Adrenal gland (tissue), 12 donors: ENCODE data around the gene VAMP3. TPM values are rescaled to one million over a fixed set of nuclear protein-coding genes. Genes with fewer than 3 reads are reported as not detected.

Source experiments
- DNase-seq, 7 donors: peaks; one replicate each; pipeline ENCODE4 v3.0.0-alpha.2; 2019 to 2020
- H3K27ac ChIP-seq, 5 donors: fragments of 200-600 bp; sonication (generic) in 4 of 5; 1 replicate in 3 of 5; 2 replicates in 2 of 5; pipeline versions ENCODE4 v1.5.1 to v1.8.0; 2016 to 2020; ENCODE audit warnings: mild to moderate bottlenecking in 1 of 5
- H3K27me3 ChIP-seq: fragments of 200-600 bp; 2 replicates; pipeline ENCODE4 v1.8.0; 2021
- H3K36me3 ChIP-seq, 2 donors: fragments of 200-600 bp; replicated peaks in 1 of 2; 1 replicate in 1 of 2; 2 replicates in 1 of 2; pipeline versions ENCODE4 v1.5.1 to v1.8.0; 2018 to 2022
- H3K4me1 ChIP-seq, 2 donors: fragments of 200-600 bp; replicated peaks in 1 of 2; 1 replicate in 1 of 2; 2 replicates in 1 of 2; pipeline versions ENCODE4 v1.5.1 to v1.8.0; 2018 to 2021
- H3K4me3 ChIP-seq, 4 donors: fragments of 200-600 bp; sonication (generic) in 3 of 4; one replicate each; pipeline ENCODE4 v1.5.1; 2016 to 2018
- H3K9me3 ChIP-seq, 3 donors: fragments of 200-600 bp; sonication (generic) in 1 of 3; replicated peaks in 1 of 3; 1 replicate in 2 of 3; 2 replicates in 1 of 3; pipeline versions ENCODE4 v1.5.1 to v1.8.0; 2016 to 2021
- POLR2A ChIP-seq, 2 donors: fragments of 450-650 bp; IDR thresholded peaks; one replicate each; pipeline ENCODE4 v1.6.1; 2017; ENCODE audit warnings: antibody characterized with exemption in 2 of 2, mild to moderate bottlenecking in 2 of 2, moderate library complexity in 1 of 2
- WGBS, 4 donors: extraction: QIAGEN DNeasy Blood & Tissue Kit in 2 of 4; methylation state at CpG; one replicate each; pipeline versions ENCODE4 v1.1.5 to v1.1.7; 2013 to 2017; 5-methylcytosine and 5-hydroxymethylcytosine counted together
- intact Hi-C, 2 donors: fragments of 100-400 bp; cut with DNase I; formaldehyde crosslinking; loops; one replicate each; pipeline versions ENCODE4 v1.14.1 to v1.15.0; 2022 to 2023
- polyA plus RNA-seq, 3 donors: library from polyadenylated mRNA; stranded (reverse); fragments of 200-250 nt in 2 of 3; fragments of 350-450 nt in 1 of 3; fragmentation: Illumina TruSeq in 1 of 3; extraction: RNeasy Lipid Tissue Mini Kit (QIAGEN cat#74804) in 1 of 3; gene quantifications; one replicate each; pipeline ENCODE4 v1.2.3, GENCODE V29; 2013 to 2014
- total RNA-seq, 9 donors: library from RNA; depleted of rRNA in 4 of 9; stranded (reverse); fragments of >200 nt in 4 of 9; fragments of 120-200 nt in 1 of 9; fragmentation: NEBNext Ultra II Directional in 1 of 9; extraction: Animal tissue kit (Norgen Biotek cat#: 25700) in 1 of 9; gene quantifications; one replicate each; pipeline versions ENCODE4 v1.1.0 to v1.2.4, GENCODE V29; 2013 to 2023
- TF ChIP-seq, protein P1 (sequence below), 6 experiments: fragments of 450-650 bp in 4 of 6; fragments of 200-600 bp in 2 of 6; sonication (generic) in 1 of 6; IDR thresholded peaks; 1 replicate in 5 of 6; 2 replicates in 1 of 6; pipeline versions ENCODE4 v1.5.1 to v1.8.0; 2016 to 2021; ENCODE audit warnings: antibody characterized with exemption in 6 of 6, mild to moderate bottlenecking in 2 of 6, moderate library complexity in 1 of 6
- donor health status: healthy with polysubstance abuse.
- donor health status: Bipolar disorder and iron deficiency.
- donor health status: DM: yes; HTN: yes; CAD: no.
- donor health status: DM: no; HTN: no; CAD: no.
- donor health status: DM: no; HTN: no; CAD: no.
- donor health status: DM: yes; HTN: yes; CAD: no.

Gene VAMP3
- total and polyA plus RNA-seq, 12 donors, result 52.0 to 186 (median 114) TPM

GRCh38 chr1:7726623-7727022, 44.5 kb upstream of the VAMP3 start:
- TF ChIP-seq, protein P1, sequence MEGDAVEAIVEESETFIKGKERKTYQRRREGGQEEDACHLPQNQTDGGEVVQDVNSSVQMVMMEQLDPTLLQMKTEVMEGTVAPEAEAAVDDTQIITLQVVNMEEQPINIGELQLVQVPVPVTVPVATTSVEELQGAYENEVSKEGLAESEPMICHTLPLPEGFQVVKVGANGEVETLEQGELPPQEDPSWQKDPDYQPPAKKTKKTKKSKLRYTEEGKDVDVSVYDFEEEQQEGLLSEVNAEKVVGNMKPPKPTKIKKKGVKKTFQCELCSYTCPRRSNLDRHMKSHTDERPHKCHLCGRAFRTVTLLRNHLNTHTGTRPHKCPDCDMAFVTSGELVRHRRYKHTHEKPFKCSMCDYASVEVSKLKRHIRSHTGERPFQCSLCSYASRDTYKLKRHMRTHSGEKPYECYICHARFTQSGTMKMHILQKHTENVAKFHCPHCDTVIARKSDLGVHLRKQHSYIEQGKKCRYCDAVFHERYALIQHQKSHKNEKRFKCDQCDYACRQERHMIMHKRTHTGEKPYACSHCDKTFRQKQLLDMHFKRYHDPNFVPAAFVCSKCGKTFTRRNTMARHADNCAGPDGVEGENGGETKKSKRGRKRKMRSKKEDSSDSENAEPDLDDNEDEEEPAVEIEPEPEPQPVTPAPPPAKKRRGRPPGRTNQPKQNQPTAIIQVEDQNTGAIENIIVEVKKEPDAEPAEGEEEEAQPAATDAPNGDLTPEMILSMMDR (IDR thresholded peaks at IDR 0.05), result no peak
- no peak for TF ChIP-seq POLR2A (IDR thresholded peaks at IDR 0.05)
- H3K36me3 ChIP-seq, result no peaks in the 10 kb centered on the region
- DNase-seq, result peak in 1 of 7 donors; percentile 22
- H3K4me1 ChIP-seq, result peaks cover 0 to 6% of the 10 kb centered on the region in 2 donors
- H3K27me3 ChIP-seq, result no peaks in the 10 kb centered on the region
- no peak overlapping the region for H3K4me3 ChIP-seq
- intact Hi-C loops, result no loop called here
- H3K27ac ChIP-seq, result no peak overlapping the region
- no peaks in the 10 kb centered on the region for H3K9me3 ChIP-seq
- WGBS, 4 donors, result 14 to 42% (median 34%) methylated on average over 7 of the region's 7 CpGs

- H3K36me3 ChIP-seq, result no peaks in the 10 kb centered on the region
- peak in 3 of 7 donors; percentile 28 to 84 (median 44) for DNase-seq
- 78 to 87% (median 81%) methylated on average over 5 to 14 of the region's 14 CpGs for WGBS, 4 donors
- no peaks in the 10 kb centered on the region for H3K9me3 ChIP-seq
- H3K27me3 ChIP-seq, result no peaks in the 10 kb centered on the region
- peak overlapping the region in 1 of 5 donors; percentile 34 for H3K27ac ChIP-seq
- no peak overlapping the region for H3K4me3 ChIP-seq
- TF ChIP-seq, protein P1 (IDR thresholded peaks at IDR 0.05), result no peak
- no peak for TF ChIP-seq POLR2A (IDR thresholded peaks at IDR 0.05)
- intact Hi-C loops, result no loop called here
- peaks cover 0 to 6% of the 10 kb centered on the region in 2 donors for H3K4me1 ChIP-seq
Observed at GRCh38 chr1:7727809-7728471, 43.2 kb upstream of the VAMP3 start.

DNA sequence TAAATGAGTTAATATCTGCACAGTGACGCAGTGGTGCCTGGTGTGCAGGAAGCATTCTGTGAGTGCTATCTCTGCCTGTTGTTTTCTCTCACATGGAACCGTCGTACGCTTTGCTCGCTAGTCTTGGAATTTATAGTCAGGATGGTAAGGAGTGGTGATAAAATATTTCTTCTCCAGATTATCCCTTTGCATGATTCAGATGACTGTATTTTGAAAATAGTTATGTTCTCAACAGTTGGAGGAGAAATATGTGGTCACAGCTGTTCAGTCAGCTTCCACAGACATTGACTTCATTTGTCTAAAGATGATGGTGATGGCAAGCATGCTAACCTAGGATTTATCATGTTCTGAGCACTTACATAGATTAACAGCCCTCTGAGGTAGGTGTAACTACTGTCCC, 41.3 kb upstream of the VAMP3 start:
- no peaks in the 10 kb centered on the region for H3K36me3 ChIP-seq
- WGBS, 4 donors, result 92 to 97% (median 93%) methylated on average over 5 of the region's 5 CpGs
- H3K9me3 ChIP-seq, result no peaks in the 10 kb centered on the region
- H3K4me3 ChIP-seq, result no peak overlapping the region
- no peaks in the 10 kb centered on the region for H3K27me3 ChIP-seq
- TF ChIP-seq POLR2A (IDR thresholded peaks at IDR 0.05), result no peak
- TF ChIP-seq, protein P1 (IDR thresholded peaks at IDR 0.05), result no peak
- DNase-seq, result no peak
- H3K27ac ChIP-seq, result no peak overlapping the region
- intact Hi-C loops, result no loop called here
- peaks cover 0 to 6% of the 10 kb centered on the region in 2 donors for H3K4me1 ChIP-seq

DNA sequence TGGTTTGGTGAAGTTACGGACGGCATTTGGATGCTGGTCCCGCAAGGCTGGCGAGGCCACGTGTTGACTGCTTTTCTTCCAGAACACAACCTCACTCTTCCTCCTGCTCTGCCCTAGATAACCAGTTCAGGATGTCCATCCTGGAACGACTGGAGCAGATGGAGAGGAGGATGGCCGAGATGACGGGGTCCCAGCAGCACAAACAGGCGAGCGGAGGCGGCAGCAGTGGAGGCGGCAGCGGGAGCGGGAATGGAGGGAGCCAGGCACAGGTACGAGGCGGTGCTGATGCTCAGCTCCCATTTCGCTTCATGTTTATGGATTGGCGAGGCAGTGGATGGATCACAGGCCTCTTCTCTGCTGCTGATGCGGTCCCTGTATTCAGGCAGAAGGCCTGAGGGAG, 38.8 kb upstream of the VAMP3 start:
- H3K27ac ChIP-seq, result no peak overlapping the region
- intact Hi-C loops, result no loop called here
- no peaks in the 10 kb centered on the region for H3K9me3 ChIP-seq
- no peaks in the 10 kb centered on the region for H3K4me1 ChIP-seq
- H3K27me3 ChIP-seq, result no peaks in the 10 kb centered on the region
- TF ChIP-seq, protein P1 (IDR thresholded peaks at IDR 0.05), result no peak
- no peak for TF ChIP-seq POLR2A (IDR thresholded peaks at IDR 0.05)
- DNase-seq, result no peak
- no peak overlapping the region for H3K4me3 ChIP-seq
- WGBS, 4 donors, result 84 to 96% (median 90%) methylated on average over 19 of the region's 19 CpGs
- H3K36me3 ChIP-seq, result no peaks in the 10 kb centered on the region
